Activated CD8-positive, alpha-beta T cell treated with anti-CD3 and anti-CD28 coated beads for 36 hours (primary cell): ENCODE results near the gene KIF4B. TPM values are rescaled to one million over a fixed set of nuclear protein-coding genes. Genes with fewer than 3 reads are reported as not detected.

Source experiments
- ATAC-seq: fragments of 200-7000 bp; cut with Tn5 transposase; one replicate; pipeline ENCODE4 v1.10.0; 2021; ENCODE audit warnings: mild to moderate bottlenecking, moderate library complexity
- CTCF ChIA-PET: fragments of 350-600 bp; sonication (Branson Sonifier 250); formaldehyde crosslinking; loops from one replicate; lab custom pipeline; 2021; ENCODE audit warnings: antibody characterized with exemption; lab: Charles Lee
- POLR2A ChIA-PET: fragments of 350-600 bp; sonication (Branson Sonifier 250); formaldehyde crosslinking; loops from one replicate; lab custom pipeline; 2021; ENCODE audit warnings: antibody characterized with exemption; lab: Charles Lee
- DNase-seq: peaks from one replicate; pipeline ENCODE4 v3.0.0-alpha.2; 2020
- H3K27ac Mint-ChIP-seq: one replicate; pipeline ENCODE4 v1.8.0; 2021; ENCODE audit warnings: mild to moderate bottlenecking, mixed read lengths
- H3K27me3 Mint-ChIP-seq: one replicate; pipeline ENCODE4 v1.8.0; 2021; ENCODE audit warnings: mixed read lengths
- H3K36me3 Mint-ChIP-seq: one replicate; pipeline ENCODE4 v1.8.0; 2021; ENCODE audit warnings: low read depth, mixed read lengths
- H3K4me1 Mint-ChIP-seq: one replicate; pipeline ENCODE4 v1.8.0; 2021; ENCODE audit warnings: low read depth, mixed read lengths
- H3K4me3 Mint-ChIP-seq: one replicate; pipeline ENCODE4 v1.8.0; 2021; ENCODE audit warnings: mild to moderate bottlenecking, moderate library complexity, mixed read lengths
- H3K9me3 Mint-ChIP-seq: one replicate; pipeline ENCODE4 v1.8.0; 2021; ENCODE audit warnings: mixed read lengths
- CTCF ChIP-seq: fragments of 200-600 bp; IDR thresholded peaks from one replicate; pipeline ENCODE4 v1.8.0; 2022; ENCODE audit warnings: antibody characterized with exemption, mild to moderate bottlenecking
- intact Hi-C: fragments of 100-400 bp; cut with micrococcal nuclease; formaldehyde crosslinking; loops from one replicate; pipeline ENCODE4 v1.10.0; 2022
- total RNA-seq, 2 experiments: library from RNA; stranded (reverse); gene quantifications; one replicate each; pipeline ENCODE4 v1.2.3, GENCODE V29; 2021

Gene KIF4B
- under 1 TPM in 1 of 2 experiments, not detected in 1; 0.11 TPM for total RNA-seq

- ChIA-PET POLR2A (no interaction called here), CTCF (no interaction called here)
- intact Hi-C loops = no loop called here
- DNase-seq (no peak), ATAC-seq (no peak)
- peaks cover 21% of the 10 kb centered on the region for H3K27me3 Mint-ChIP-seq
- TF ChIP-seq CTCF = no peak
- no peak within 1 kb of the TSS for H3K4me3 Mint-ChIP-seq
- H3K9me3 Mint-ChIP-seq = no peaks in the 10 kb centered on the region
- H3K27ac Mint-ChIP-seq = no peak within 1 kb of the TSS
- H3K36me3 Mint-ChIP-seq = no peaks in the 10 kb centered on the region
- no peaks in the 10 kb centered on the region for H3K4me1 Mint-ChIP-seq
Measured at GRCh38 chr5:155013526-155013925, at the start of gene KIF4B. Gene KIF4B (plus strand): TSS chr5:155013755. CDS start chr5:155013860, 105 bp downstream.

GRCh38 chr5:154966081-154966841, 47.3 kb upstream of the KIF4B start:
- Mint-ChIP-seq H3K9me3 (no peaks in the 10 kb centered on the region), H3K27ac (no peak overlapping the region), H3K4me3 (no peak overlapping the region), H3K36me3 (peaks cover 26% of the 10 kb centered on the region), H3K4me1 (no peaks in the 10 kb centered on the region), H3K27me3 (no peaks in the 10 kb centered on the region)
- ChIA-PET POLR2A (no interaction called here), CTCF (no interaction called here)
- no peak for ATAC-seq
- DNase-seq = no peak
- no peak for TF ChIP-seq CTCF
- intact Hi-C loops = no loop called here

GRCh38 chr5:154966874-154967273, 46.7 kb upstream of the KIF4B start:
- H3K4me3 Mint-ChIP-seq = no peak overlapping the region
- POLR2A ChIA-PET = no interaction called here
- ATAC-seq (no peak), DNase-seq (no peak)
- no peak for TF ChIP-seq CTCF
- intact Hi-C loops = no loop called here
- no peaks in the 10 kb centered on the region for H3K4me1 Mint-ChIP-seq
- H3K36me3 Mint-ChIP-seq = peaks cover 26% of the 10 kb centered on the region
- H3K9me3 Mint-ChIP-seq = no peaks in the 10 kb centered on the region
- no peak overlapping the region for H3K27ac Mint-ChIP-seq
- H3K27me3 Mint-ChIP-seq = no peaks in the 10 kb centered on the region
- CTCF ChIA-PET = no interaction called here

- DNase-seq = peak; percentile 4
- H3K27me3 Mint-ChIP-seq = no peaks in the 10 kb centered on the region
- H3K36me3 Mint-ChIP-seq = peaks cover 24% of the 10 kb centered on the region
- H3K27ac Mint-ChIP-seq = no peak overlapping the region
- H3K9me3 Mint-ChIP-seq = no peaks in the 10 kb centered on the region
- CTCF ChIA-PET = interaction anchor here (0.9 to 1.2 kb wide), 2 partner anchors 10 to 21 kb away, joined by 3 to 4 read pairs; no protein-coding TSS in a partner anchor
- H3K4me3 Mint-ChIP-seq = no peak overlapping the region
- POLR2A ChIA-PET = interaction anchor here (1.1 kb wide), 1 partner anchor 29 kb away, joined by 3 read pairs; no protein-coding TSS in a partner anchor
- TF ChIP-seq CTCF = peak; percentile 34
- intact Hi-C loops = no loop called here
- no peaks in the 10 kb centered on the region for H3K4me1 Mint-ChIP-seq
- ATAC-seq = no peak
Measured at GRCh38 chr5:154967421-154968024, 46.0 kb upstream of the KIF4B start.

GRCh38 chr5:154968953-154969352, 44.6 kb upstream of the KIF4B start:
- Mint-ChIP-seq H3K4me1 (no peaks in the 10 kb centered on the region), H3K9me3 (no peaks in the 10 kb centered on the region), H3K4me3 (no peak overlapping the region), H3K27ac (no peak overlapping the region), H3K36me3 (peaks cover 19% of the 10 kb centered on the region), H3K27me3 (no peaks in the 10 kb centered on the region)
- ChIA-PET CTCF (no interaction called here), POLR2A (interaction anchor here (0.7 kb wide), 1 partner anchor 241 kb away, joined by 3 read pairs; no protein-coding TSS in a partner anchor)
- no peak for TF ChIP-seq CTCF
- DNase-seq = no peak
- ATAC-seq = no peak
- intact Hi-C loops = no loop called here
